Loucy (cell line): ENCODE measurements around the gene SH2B2.

ENCODE experiments used
- EZH2phosphoT487 ChIP-seq: fragments of 200-600 bp; IDR thresholded peaks from 2 replicates; pipeline ENCODE4 v1.6.1; 2018; ENCODE audit warnings: antibody characterized with exemption, mild to moderate bottlenecking, moderate library complexity, borderline replicate concordance
- TF ChIP-seq, protein P1 (sequence below): fragments of 200-600 bp; sonication (generic); conservative IDR thresholded peaks from 2 replicates; pipeline ENCODE4 v1.5.1; 2014; ENCODE audit warnings: mild to moderate bottlenecking, antibody characterized with exemption, low read length

DNA sequence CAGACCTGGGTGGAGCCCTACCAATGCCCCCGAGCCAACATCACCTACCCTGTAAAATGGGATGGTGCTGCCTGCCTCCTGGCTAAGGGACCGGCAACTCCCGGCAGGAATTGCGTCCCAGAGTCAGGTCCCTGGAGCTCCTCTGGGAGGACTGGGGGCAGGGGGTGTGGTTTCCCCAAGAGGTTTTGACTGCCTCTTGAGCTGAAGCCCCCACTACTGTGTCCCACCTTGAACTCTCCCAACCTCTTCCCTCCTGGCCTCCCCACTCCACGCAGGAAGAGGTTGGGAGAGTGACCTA, 1.3 kb downstream of the SH2B2 start:
- TF ChIP-seq, protein P1, sequence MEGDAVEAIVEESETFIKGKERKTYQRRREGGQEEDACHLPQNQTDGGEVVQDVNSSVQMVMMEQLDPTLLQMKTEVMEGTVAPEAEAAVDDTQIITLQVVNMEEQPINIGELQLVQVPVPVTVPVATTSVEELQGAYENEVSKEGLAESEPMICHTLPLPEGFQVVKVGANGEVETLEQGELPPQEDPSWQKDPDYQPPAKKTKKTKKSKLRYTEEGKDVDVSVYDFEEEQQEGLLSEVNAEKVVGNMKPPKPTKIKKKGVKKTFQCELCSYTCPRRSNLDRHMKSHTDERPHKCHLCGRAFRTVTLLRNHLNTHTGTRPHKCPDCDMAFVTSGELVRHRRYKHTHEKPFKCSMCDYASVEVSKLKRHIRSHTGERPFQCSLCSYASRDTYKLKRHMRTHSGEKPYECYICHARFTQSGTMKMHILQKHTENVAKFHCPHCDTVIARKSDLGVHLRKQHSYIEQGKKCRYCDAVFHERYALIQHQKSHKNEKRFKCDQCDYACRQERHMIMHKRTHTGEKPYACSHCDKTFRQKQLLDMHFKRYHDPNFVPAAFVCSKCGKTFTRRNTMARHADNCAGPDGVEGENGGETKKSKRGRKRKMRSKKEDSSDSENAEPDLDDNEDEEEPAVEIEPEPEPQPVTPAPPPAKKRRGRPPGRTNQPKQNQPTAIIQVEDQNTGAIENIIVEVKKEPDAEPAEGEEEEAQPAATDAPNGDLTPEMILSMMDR, result no peak
- TF ChIP-seq EZH2phosphoT487, result no peak
